SH-SY5Y (cell line): ENCODE measurements around the gene BABAM2.

Experiments used
- GATA2 ChIP-seq: IDR thresholded peaks from 2 replicates; pipeline ENCODE4 v1.6.1; 2011; ENCODE audit warnings: mild to moderate bottlenecking, low read depth, low read length
- GATA3 ChIP-seq: IDR thresholded peaks from 2 replicates; pipeline ENCODE4 v1.6.1; 2011; ENCODE audit warnings: low read depth, mild to moderate bottlenecking, low read length, moderate library complexity

DNA sequence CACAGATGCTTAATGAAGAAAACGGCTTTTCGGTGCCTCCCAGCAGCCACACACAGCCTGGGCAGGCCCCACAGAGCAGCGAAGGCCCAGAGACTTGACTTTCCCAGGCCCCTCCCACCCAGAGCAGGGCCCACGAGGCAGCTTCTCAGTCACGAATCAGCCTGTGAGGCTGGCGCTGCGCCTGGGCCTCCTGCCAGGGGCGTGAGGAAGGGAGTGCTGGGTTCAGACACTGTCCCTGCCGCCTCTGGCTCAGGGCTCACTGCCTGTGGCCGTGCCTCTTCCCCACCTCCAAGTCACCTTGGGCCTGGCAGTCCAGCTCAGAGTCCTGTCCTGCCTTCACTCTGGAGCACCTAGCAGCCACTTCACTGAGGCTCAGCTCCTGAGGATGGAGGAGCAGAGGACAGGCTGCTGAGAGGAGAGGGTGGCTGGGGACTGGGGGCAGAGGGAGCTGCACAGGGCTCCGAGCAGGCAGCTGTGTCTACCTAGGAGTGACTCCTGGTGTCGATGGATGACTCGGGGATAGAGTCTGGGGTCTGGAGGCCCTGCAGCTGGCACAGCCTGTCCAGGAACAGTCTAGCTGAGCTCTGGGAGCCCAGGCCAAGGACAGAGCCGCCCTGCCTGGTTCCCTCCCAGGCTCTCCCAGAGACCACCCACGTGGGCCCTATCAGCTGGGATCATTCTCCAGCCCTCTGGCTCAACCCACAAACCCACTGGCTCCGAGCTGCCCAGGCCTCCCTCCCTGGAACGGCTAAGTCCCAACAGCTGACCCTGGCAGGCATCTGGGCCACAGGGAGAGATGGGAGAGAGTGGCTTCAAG is 465.8 kb downstream of the BABAM2 start:
- TF ChIP-seq GATA2 (peak; percentile 34; the same call in 1 of the 2 replicates), GATA3 (no peak)
